GM12878 (cell line): ENCODE results near the gene TRHDE. TPM values are rescaled to one million over a fixed set of nuclear protein-coding genes. Genes with fewer than 3 reads are reported as not detected.

ENCODE experiments used
- ATAC-seq: fragments of 200-7000 bp; cut with Tn5 transposase; 3 replicates; pipeline ENCODE4 v1.9.1; 2020; ENCODE audit warnings: mild to moderate bottlenecking, moderate library complexity
- BruUV-seq: library from RNA; stranded (reverse); fragments of 400-500 nt; replicated peaks from 2 replicates; lab custom pipeline; 2021; lab: Mats Ljungman, UMichigan
- CTCF ChIA-PET: fragments of 300-600 bp; sonication (Branson Sonifier 250); formaldehyde crosslinking; extraction: SDS; loops from one replicate; lab custom pipeline; 2021; ENCODE audit warnings: inconsistent platforms; lab: Yijun Ruan, JAX
- POLR2A ChIA-PET: fragments of 350-600 bp; formaldehyde crosslinking; extraction: SDS; loops from one replicate; lab custom pipeline; 2021; ENCODE audit warnings: inconsistent platforms; lab: Charles Lee
- RAD21 ChIA-PET: fragments of 300-600 bp; sonication (Branson Sonifier 250); formaldehyde crosslinking; loops from one replicate; lab custom pipeline; 2023; ENCODE audit warnings: antibody characterized with exemption; ENCODE audit not compliant: unreplicated experiment; lab: Charles Lee
- SMC1A ChIA-PET: fragments of 300-600 bp; sonication (Branson Sonifier 250); formaldehyde crosslinking; loops from one replicate; lab custom pipeline; 2023; ENCODE audit not compliant: unreplicated experiment, uncharacterized antibody; lab: Charles Lee
- DNase-seq: peaks from one replicate; pipeline ENCODE4 v3.0.0-alpha.2; 2011; ENCODE audit warnings: low read depth, low spot score
- FAIRE-seq: peaks from 3 replicates; lab custom pipeline; 2011; peaks lifted over from hg19 to GRCh38; lab: Jason Lieb, UNC
- H2AFZ ChIP-seq: 2 replicates; pipeline ENCODE4 v1.6.0; 2011; ENCODE audit warnings: low read depth, low read length, control low read depth; ENCODE audit not compliant: control insufficient read depth
- H3K27ac ChIP-seq: 2 replicates; pipeline ENCODE4 v1.5.1; 2011; ENCODE audit warnings: control low read depth; ENCODE audit not compliant: control insufficient read depth, insufficient read depth
- H3K27me3 ChIP-seq, 2 experiments: replicated peaks in 1 of 2; 2 replicates each; pipeline versions ENCODE4 v1.6.0 to v1.6.1; 2011; ENCODE audit warnings: low read length in 1 of 2; ENCODE audit not compliant: control insufficient read depth in 2 of 2, insufficient read depth in 2 of 2
- H3K36me3 ChIP-seq, 2 experiments: 2 replicates each; pipeline ENCODE4 v1.5.1; 2011; ENCODE audit warnings: low read length in 1 of 2; ENCODE audit not compliant: control insufficient read depth in 2 of 2, insufficient read depth in 2 of 2
- H3K4me1 ChIP-seq: 2 replicates; pipeline ENCODE4 v1.6.1; 2011; ENCODE audit warnings: mild to moderate bottlenecking, low read length, moderate library complexity, mixed read lengths; ENCODE audit not compliant: control insufficient read depth, insufficient read depth
- H3K4me2 ChIP-seq: 2 replicates; pipeline ENCODE4 v1.6.0; 2011; ENCODE audit warnings: control low read depth; ENCODE audit not compliant: control insufficient read depth, insufficient read depth
- H3K4me3 ChIP-seq: fragments of 200-600 bp; sonication (generic); 2 replicates; pipeline ENCODE4 v1.5.1; 2016
- H3K79me2 ChIP-seq: 2 replicates; pipeline ENCODE4 v1.6.0; 2011; ENCODE audit warnings: low read length; ENCODE audit not compliant: control insufficient read depth, insufficient read depth
- H3K9ac ChIP-seq: 2 replicates; pipeline ENCODE4 v1.8.0; 2011; ENCODE audit warnings: low read length, control low read depth, mixed read lengths; ENCODE audit not compliant: control insufficient read depth, insufficient read depth
- H3K9me3 ChIP-seq: replicated peaks from 3 replicates; pipeline ENCODE4 v1.5.1; 2011; ENCODE audit warnings: mild to moderate bottlenecking, low read length; ENCODE audit not compliant: control insufficient read depth, insufficient read depth
- H4K20me1 ChIP-seq: 2 replicates; pipeline ENCODE4 v1.6.0; 2011; ENCODE audit not compliant: control insufficient read depth, insufficient read depth
- ESRRA ChIP-seq: IDR thresholded peaks from 2 replicates; pipeline ENCODE4 v1.6.1; 2012; ENCODE audit warnings: mild to moderate bottlenecking, low read length, improper control_type of control experiment
- MTA3 ChIP-seq: IDR thresholded peaks from 2 replicates; pipeline ENCODE4 v1.6.1; 2012; ENCODE audit warnings: low read length, inconsistent platforms, borderline replicate concordance
- NBN ChIP-seq: fragments of 450-650 bp; IDR thresholded peaks from 2 replicates; pipeline ENCODE4 v1.6.1; 2016
- NR2C1 ChIP-seq: fragments of 450-650 bp; IDR thresholded peaks from 2 replicates; pipeline ENCODE4 v1.6.1; 2017; ENCODE audit warnings: antibody characterized with exemption, mild to moderate bottlenecking, moderate library complexity
- SIN3A ChIP-seq: IDR thresholded peaks from 2 replicates; pipeline ENCODE4 v1.6.1; 2012; ENCODE audit warnings: low read depth, low read length, improper control_type of control experiment
- TCF12 ChIP-seq: IDR thresholded peaks from 2 replicates; pipeline ENCODE4 v1.6.1; 2011; ENCODE audit warnings: low read depth, mild to moderate bottlenecking, low read length
- ZBED1 ChIP-seq: IDR thresholded peaks from 2 replicates; pipeline ENCODE4 v1.6.1; 2016; ENCODE audit warnings: borderline replicate concordance
- ZBTB4 ChIP-seq: fragments of 450-650 bp; formaldehyde crosslinking; IDR thresholded peaks from 2 replicates; pipeline ENCODE4 v1.4.0; 2022; ENCODE audit warnings: mild to moderate bottlenecking, moderate library complexity
- ZNF207 ChIP-seq: fragments of 450-650 bp; IDR thresholded peaks from 2 replicates; pipeline ENCODE4 v1.6.1; 2014; ENCODE audit warnings: antibody characterized with exemption, mild to moderate bottlenecking, borderline replicate concordance
- ZNF622 ChIP-seq: fragments of 450-650 bp; IDR thresholded peaks from 2 replicates; pipeline ENCODE4 v1.6.1; 2017; ENCODE audit warnings: mild to moderate bottlenecking, inconsistent platforms
- WGBS: methylation state at CpG from one replicate; pipeline ENCODE4 v1.1.6; 2016; ENCODE audit warnings: low lambda C conversion rate; ENCODE audit not compliant: insufficient replicate concordance, insufficient coverage; ENCODE audit errors: missing lambda C conversion rate; 5-methylcytosine and 5-hydroxymethylcytosine counted together
- in situ Hi-C: fragments of 300-500 bp; cut with MboI; formaldehyde crosslinking; loops from 9 replicates; pipeline ENCODE4 v1.14.3; 2018; ENCODE audit warnings: mixed read lengths
- intact Hi-C: fragments of 100-400 bp; cut with micrococcal nuclease; formaldehyde crosslinking; loops from one replicate; pipeline ENCODE4 v1.14.2; 2022; ENCODE audit not compliant: unreplicated experiment
- polyA plus RNA-seq, 11 experiments: library from polyadenylated mRNA; depleted of rRNA in 4 of 11; unstranded in 6 of 11; stranded (reverse) in 5 of 11; fragments of >200 nt; fragmentation: Nextera tagmentation in 4 of 11; fragmentation: Illumina TruSeq in 1 of 11; extraction: Ambion mirVana in 4 of 11; extraction: Trizol in 1 of 11; gene quantifications; 1 replicate in 1 of 11; 2 replicates in 10 of 11; pipeline versions ENCODE4 v1.2.1 to v1.2.3, GENCODE V29; 2011 to 2016; ENCODE audit warnings: inconsistent platforms in 2 of 11, missing spikeins in 2 of 11, low read depth in 1 of 11
- total RNA-seq, 4 experiments: library from RNA; depleted of rRNA in 3 of 4; stranded (reverse); fragments of >200 nt in 3 of 4; fragmentation: Illumina TruSeq in 1 of 4; extraction: Trizol in 1 of 4; gene quantifications; 2 replicates each; pipeline versions ENCODE4 v1.2.1 to v1.2.3, GENCODE V29; 2013 to 2021

The TRHDE gene
- total and polyA plus RNA-seq, 10 of the 15 experiments (the other 5 are each of a cell fraction or from before 2014, with no cell fraction given): not detected

GRCh38 chr12:72471806-72472205 is 199.6 kb downstream of the TRHDE start:
- FAIRE-seq (no peak), ATAC-seq (no peak), DNase-seq (no peak)
- Histone ChIP-seq H3K9ac (no peak overlapping the region), H3K4me3 (no peak overlapping the region), H3K4me1 (no peaks in the 10 kb centered on the region), H3K4me2 (no peak overlapping the region), H3K27me3 (no peaks in the 10 kb centered on the region), H4K20me1 (no peaks in the 10 kb centered on the region), H2AFZ (no peak overlapping the region), H3K79me2 (no peaks in the 10 kb centered on the region), H3K9me3 (no peaks in the 10 kb centered on the region), H3K27ac (no peak overlapping the region), H3K36me3 (no peaks in the 10 kb centered on the region)
- no TSS peak for BruUV-seq
- intact Hi-C loops (no loop called here), in situ Hi-C loops (no loop called here)
- POLR2A ChIA-PET: no interaction called here
- 21% methylated on average over 3 of the region's 3 CpGs for WGBS
- SMC1A ChIA-PET: interaction anchor here (0.5 kb wide), 1 partner anchor 1321 kb away, joined by 5 read pairs; no protein-coding TSS in a partner anchor
- RAD21 ChIA-PET: interaction anchor here (1.1 kb wide), 1 partner anchor 1499 kb away, joined by 3 read pairs; no protein-coding TSS in a partner anchor
- CTCF ChIA-PET: interaction anchor here (0.7 kb wide), 1 partner anchor 757 kb away, joined by 3 read pairs; no protein-coding TSS in a partner anchor
- no peak for TF ChIP-seq MTA3
- TF ChIP-seq ZBTB4 (CRISPR knock-in tag): no peak
- TF ChIP-seq TCF12: no peak
- no peak for TF ChIP-seq ESRRA
- no peak for TF ChIP-seq NR2C1
- no peak for TF ChIP-seq ZNF622
- no peak for TF ChIP-seq SIN3A
- TF ChIP-seq ZNF207: no peak
- TF ChIP-seq ZBED1: no peak
- no peak for TF ChIP-seq NBN
